HG03108 (cell line): ENCODE results near the gene IGSF21.

Experiments
- ATAC-seq: cut with Tn5 transposase; IDR thresholded peaks from one replicate; pipeline ENCODE4 v1.9.1; 2021; ENCODE audit warnings: moderate library complexity; ENCODE audit not compliant: unreplicated experiment

Gene IGSF21

DNA sequence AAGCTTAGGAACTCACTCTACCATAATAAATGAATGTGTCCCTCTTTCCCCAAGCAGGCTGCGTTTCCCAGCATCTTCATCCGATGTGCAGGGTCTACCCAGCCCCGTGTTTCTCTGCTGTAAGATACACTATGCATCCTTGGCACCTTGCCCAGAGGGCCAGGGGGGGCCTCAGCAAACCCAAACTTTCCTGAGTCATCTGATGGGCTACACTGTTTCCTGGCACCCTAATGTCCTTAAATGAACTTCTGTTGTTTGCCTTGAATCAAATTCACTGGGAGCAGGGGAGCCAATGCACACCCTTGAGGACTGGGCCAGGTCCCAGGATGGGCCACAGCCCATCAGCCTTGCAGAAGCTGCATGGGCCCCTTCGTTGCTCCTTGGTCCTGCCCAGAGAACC is 145.5 kb downstream of the IGSF21 start:
- no peak for ATAC-seq

DNA sequence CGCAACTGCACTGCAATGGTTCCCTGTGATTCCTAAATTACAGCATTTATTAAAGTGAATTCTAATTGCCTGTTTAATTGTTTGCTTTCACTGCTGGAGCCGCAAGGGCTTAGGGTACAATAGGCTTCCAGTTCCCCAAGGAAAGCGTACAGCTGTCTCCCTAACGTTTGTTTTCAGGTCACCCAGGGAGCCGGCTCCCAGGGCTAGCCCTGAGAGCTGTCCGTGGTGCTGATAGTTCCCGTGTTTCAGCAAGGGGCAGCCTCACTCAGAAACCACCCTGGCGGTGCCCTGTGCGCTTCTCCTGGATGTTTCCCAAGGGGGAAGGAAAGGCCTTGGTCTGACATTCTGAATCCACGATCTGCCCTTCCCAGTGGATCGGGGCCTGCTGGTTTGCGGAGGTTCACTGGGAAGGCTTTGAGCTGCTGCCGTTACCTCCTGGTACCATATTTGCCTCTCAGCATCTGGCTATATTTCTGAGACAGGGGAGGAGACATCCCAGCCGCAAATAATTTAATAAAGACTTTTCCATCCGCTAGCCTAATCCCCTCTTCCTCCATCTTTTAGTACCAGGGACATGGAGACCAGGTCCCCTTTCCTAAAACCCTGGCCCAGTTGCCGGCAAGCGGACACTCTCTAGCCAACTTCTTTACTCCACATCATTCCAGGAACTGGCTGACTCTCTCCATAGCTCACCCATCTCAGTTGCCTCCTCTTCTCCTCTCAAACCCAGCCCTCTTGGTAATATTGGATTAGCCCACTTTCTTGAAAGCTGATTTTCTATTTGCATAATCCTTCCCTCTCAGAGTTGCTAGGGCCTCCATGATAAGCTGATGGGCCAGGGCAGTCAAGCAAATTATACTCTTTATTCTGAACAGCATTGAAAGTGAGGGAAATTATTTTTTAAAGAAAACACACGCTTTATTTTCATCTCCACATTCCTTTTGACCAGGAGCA is 149.0 kb downstream of the IGSF21 start:
- no peak for ATAC-seq

DNA sequence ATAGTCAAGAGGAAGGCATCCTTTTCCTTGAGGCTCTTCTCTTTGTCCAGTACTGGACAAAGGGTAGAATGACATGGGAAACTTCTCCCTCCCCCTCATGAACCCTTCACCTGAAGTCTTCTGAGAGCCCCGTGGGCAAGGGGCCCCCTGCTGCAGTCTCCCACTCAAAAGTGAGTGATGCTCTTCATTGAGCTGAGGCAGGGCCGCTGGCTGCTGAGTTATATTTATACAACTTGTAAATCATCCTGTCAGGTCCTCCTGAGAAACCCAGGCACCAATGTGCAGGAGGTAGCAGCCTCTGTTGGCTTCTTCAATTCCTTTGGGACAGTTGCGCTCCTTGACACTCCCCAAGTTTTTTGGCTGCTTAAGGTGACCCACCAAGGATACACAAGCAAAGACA is 150.2 kb downstream of the IGSF21 start:
- ATAC-seq, result no peak

DNA sequence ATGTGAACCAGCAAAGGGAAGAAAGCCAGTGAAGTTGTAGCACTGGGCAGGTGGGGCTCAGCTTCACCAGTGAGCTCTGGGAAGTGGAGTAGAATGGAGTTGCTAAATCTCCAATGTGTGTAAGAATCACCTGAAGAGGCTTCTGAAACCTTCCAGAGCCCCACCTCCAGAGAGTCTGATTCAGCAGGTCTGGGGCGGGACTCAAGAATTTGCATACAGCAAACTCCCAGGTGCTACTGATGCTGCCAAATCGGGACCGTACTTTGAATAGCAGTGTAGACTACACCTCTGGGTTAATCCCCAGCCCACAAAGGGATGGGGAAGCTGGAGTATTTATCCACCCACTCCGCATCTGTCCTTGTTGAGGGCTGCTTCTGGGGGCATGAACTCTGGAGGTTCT is 154.3 kb downstream of the IGSF21 start:
- no peak for ATAC-seq

DNA sequence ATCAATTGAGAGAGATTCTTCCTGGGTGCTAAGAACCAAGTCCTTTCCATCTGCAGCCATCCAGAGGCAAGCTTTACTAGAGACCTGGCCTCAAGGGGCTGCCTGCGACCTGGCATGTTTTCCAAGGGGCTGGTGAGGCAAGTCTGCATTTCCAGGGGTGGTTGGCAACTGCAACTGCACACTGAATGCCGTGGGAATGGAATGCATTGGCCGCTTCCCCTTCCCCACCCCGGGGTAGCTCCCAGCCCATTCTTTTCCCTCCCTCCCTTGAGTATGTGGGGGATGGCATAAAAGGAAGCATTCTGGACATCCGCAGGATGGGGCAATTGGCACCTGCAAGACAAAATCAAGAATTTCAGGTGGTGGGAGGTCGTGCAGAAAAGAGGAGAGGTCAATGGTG is 155.1 kb downstream of the IGSF21 start:
- no peak for ATAC-seq

DNA sequence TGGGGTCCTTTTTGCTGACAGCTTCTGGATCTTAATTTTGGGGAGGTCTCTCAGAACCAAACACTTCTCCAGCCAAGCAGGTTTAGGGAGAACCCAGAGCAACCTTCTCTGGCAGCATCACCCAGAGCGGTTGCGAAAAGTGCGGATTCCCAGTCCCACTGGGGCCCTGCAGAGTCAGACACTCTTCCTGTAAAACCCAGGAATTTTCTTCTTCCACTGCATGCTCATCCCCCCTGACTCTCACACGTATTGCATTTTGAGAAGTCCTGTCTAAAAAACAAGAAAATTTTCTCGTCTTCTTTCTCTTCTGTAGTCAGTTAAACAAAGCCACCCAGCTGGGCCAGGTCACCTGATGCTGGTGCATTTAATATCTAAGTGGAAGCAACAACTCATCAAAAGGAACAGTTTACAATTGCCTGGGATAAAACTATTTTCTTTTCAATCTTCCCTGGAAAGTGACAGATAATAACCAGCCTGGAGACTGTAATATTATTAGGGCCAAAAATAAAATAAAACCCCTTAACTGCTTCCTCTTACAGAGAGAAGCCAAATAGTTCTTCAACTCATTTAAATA is 156.0 kb downstream of the IGSF21 start:
- ATAC-seq, result no peak

DNA sequence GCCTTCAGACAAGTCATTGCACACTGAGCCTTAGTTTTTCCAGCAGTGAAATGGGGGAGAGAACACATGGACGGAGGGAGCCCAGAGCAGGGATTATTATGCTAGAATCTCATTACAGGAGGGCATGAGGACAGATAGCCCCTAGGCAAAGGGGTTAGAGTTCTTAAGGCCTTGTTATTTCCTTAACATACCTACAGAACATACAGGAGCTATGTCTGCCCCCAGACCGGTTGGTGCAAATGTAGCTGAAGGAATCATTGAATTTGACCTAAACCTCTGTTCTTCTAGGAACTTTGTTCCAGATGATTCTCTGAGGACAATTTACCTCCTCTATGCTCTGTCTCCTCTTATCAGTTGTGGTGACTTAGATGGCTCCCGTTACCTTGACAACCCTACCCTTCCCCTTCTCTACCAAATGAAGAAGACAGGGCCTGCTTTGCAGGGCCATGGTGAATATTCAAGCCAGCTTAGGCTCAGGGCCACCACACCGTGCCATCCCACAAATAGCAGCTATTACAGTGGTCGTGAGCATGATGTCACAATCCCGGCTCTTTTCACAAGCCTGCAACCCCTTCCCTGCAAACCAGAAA is 156.9 kb downstream of the IGSF21 start:
- no peak for ATAC-seq

DNA sequence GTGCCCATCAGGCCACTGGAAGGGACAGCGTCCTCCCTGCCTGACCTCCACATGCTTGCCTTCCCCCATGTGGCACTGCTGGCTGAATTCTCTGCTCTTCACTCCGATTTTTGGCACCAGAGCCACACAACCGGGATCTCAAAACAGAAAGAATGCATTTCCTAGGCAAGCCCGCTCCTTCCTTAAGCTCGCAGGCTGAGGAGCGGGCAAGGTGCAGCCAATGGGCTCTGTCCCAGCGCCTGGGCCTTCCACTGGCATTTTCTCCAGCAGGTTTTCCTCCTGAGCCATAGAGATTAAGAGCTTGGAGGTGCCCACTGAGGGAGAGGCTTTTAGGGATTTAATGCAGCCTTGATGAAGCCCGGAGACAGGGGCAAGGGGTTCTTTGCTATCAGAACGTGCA is 158.0 kb downstream of the IGSF21 start:
- ATAC-seq, result no peak

DNA sequence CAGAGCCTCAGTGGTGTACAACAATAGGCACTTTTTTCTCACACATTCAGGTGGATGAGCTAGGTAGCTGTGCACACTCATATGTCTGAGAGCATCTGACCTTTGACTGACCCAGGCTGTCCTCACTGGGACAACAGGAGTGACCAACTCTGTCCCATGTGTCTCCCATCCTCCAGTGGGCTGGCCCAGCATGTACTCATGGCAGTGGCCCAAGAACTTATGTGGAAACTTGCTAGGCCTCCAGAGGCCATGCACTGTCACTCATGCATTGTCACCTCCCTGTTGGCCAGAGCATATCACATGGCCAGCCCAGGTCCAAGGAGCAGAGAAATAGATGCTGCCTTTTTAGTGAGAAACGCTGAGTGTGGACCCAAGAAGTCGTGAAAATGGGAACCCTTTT is 158.8 kb downstream of the IGSF21 start:
- ATAC-seq, result no peak

DNA sequence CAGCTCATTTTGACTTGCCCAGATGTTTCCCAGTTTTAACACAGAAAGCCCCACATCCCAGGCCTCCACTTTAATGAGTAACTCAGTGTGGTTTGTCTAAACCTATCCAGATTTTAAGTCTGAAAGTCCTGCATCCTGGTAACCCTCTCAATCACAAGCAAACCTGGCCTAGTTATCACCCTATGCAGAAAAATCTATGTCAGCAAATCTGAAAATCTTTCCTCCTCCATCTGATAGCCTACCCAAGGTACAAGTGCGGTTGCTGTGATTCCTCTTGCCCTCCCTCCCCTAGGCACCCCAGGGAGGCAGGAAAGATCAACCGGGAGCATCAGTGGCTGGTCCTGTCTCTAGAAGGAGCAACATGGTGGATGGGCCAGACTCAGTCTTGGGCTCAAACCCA is 163.7 kb downstream of the IGSF21 start:
- no peak for ATAC-seq

DNA sequence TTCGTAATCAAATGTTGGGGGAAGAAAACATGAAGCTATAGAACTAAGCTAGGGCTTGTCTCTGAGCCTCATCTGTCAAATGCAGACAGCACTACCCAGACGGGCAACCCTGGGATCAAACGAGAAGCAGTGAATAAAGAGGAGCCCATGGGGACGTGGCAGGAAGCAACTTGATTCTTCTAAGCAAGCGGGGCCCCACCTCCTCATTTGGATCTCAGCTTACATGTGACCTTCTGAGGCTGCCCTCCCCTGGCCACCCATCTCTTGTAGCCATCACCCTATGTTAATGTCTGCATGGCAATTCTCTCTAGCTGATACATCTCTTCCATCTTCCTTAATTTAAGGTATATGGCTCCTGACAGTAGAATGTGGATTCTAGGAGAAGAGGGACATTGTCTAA is 171.3 kb downstream of the IGSF21 start:
- no peak for ATAC-seq

DNA sequence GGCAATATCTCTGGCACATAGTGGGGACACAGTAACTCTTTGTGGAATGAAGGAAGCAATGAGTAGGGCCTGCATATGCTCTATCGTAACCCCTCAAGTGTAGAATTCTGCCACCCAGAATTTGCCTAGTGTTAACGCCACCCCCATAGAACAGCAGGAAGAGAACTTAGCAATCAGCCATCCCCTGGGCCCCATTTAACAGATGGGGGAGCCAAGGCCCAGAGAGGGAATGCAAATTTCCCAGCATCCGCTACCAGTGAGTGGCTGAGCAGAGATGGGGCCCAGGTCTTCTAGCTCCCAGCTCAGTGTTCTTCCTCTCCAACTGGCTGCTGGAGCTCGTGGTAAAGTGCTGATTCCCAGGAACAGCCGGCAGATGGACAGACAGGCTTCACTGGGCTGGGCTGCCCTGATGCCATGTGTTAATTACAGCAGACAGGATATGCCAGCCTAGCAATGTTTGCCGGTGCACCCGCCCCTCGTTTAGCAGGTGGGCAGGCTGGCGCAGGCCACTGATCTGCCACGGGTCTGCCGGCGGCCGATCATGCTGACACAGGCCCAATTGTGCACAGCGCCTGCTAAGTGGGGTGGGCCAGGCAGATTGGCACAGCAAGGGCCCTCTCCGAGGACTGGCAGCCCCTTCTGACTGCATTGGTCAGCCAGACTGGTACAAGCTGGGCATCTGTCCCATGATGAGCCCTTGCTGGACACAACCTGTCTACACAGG is 171.9 kb downstream of the IGSF21 start:
- ATAC-seq, result no peak

DNA sequence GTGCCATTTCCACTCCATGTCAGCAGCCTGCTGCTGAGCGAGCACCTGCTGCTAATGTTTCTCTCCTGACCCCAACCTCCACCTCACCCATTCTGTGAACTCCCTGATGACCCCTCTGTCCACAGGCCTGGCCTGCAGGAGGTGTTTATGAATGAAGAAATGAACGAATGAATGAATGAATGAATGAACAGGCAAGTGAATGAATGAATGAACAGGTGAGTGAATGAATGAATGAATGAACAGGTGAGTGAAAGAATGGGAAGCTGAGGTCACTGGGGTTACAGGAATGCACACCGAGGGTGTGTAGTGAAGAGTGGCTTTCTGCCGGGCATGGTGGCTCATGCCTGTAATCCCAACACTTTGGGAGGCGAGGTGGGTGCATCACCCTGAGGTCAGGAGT is 173.4 kb downstream of the IGSF21 start:
- ATAC-seq, result no peak

DNA sequence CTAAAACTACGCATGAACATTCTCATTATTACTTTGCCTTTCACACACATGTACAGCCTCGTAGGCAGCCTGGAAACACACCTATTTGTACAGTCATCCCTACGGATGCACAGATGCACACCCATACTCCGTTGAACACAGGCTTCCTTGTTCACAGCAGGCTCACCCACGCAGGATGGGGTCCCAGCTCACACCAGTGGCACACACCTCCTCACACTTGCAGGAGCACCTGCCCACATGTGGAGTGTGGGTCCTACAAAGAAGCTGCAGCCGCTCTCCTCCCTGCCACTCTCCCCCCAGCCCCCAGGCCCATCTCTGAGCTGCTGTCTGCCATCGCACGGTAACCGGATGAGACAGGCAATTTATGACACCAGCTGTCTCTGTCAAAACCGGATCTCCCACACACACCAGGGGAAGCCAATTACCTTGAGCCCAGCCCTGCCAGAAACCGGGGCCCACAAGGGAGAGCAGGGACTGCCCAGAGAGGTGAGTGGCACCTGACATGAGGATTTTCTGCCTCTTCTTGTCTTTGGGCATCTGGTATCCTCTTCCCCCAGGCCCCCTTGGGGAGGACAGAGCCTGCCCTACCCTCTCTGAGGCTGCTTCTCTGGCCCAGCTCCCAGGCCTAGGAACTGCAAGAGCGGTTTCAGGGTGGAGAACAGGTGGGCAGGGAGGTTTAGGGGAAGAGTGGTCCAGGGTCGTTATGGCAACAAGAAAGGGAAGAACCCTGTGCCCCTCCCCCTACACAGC is 175.4 kb downstream of the IGSF21 start:
- ATAC-seq, result no peak

DNA sequence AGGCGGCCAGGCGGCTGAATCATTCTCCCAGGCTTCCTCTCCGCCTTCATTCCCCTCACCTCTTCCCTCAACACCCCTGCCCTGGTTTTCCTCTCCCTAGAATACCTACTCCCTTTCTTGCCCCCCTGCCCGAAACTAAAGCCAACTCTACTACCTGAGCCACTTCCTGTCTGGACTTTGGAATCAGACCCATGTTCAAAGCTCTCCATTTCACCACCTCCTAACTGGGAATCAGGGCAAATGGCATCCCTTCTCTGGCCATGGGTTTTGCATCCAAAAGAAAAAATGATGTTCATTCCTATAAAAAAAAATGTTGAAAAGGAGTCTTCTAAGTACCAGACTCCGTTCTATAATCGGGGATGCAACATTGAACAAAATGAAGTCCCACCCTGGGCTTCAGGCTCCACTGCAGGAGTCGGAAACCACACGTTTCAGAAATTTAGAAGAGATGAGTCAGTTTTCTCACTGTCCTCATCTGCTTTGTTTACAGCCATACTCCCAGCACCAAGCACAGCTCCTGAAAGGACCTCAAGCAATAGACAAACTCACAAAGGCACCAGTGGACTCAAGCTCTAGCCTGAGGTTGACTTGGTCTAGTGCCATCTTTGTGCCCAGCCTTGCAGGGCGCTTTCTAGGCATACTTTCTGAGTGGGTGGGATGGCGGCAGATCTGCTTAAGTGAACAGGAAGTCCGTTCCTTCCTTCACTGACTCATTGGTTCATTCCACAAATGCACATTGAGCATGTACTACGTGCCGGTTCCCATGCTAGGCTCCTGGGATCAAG is 176.2 kb downstream of the IGSF21 start:
- no peak for ATAC-seq

DNA sequence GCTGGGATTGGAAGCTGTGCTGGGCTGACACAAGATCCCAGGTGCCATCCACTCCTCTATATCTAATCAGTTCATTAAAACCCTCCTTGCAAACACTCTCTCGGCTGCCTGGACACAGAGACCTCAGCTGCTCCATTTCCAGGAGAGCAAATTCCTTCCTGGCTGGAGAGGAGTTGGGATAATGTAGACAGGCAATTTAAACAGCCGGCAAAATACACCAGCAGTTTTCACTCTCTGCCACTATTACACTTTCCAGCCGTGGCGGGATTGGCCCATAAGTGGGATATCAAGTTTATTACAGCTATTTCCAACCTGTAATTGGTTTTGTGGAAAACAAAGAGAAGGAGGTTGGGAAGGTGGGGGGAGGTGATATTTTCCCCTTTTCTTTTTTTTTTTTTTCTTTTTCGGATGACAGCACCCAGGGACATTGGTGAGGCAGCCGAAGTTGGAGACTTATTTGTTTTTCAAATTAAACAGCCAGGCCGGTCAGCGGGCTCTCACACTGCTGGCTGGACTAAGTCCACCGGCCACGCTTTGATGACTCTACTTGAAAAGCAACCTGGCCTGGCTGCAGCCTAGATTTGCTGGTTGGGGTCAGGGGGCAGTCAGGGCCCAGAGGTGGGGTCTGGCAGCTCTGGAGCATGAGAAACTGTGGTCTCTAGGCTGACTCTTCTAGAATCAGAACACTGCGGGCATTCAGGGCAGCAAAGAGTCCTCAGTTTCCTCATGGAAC is 177.4 kb downstream of the IGSF21 start:
- ATAC-seq, result no peak

DNA sequence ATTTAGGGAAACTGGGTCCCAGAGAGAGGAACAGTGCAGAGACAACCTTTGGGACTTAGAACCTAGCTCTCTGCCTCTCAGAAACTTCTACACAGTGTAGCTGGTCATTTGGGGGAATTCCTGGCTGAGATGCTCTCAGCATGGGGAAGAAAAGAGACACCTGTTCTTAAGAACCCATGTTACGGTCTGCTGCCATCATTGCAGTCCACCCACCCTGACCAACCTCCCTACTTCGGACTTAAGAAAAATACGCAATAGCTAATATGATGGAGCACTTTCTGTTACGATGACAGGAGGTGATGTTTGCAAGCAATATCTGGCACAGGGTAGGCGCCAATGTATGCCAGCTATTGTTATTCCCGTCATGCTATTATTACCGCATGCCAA is 177.9 kb downstream of the IGSF21 start:
- no peak for ATAC-seq

DNA sequence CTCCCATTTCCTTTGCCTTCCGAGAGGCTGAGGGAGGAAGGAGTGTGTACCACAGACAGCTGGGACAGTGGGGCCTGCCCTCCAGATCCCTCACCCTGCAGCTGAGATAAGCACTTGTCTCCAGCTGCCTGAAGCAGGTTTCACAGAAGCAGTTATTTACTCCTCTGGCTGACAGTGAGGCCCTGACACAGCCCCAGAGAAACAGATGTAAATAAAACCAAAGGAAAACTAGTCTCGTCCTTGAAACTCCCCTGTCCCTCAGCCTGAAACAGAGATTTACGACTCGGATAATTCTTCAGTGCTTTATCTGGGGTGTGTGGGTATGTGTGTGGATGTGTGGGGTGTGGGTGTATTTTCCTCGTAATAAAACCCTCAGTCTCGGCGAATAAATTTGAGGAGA is 181.1 kb downstream of the IGSF21 start:
- ATAC-seq, result no peak

DNA sequence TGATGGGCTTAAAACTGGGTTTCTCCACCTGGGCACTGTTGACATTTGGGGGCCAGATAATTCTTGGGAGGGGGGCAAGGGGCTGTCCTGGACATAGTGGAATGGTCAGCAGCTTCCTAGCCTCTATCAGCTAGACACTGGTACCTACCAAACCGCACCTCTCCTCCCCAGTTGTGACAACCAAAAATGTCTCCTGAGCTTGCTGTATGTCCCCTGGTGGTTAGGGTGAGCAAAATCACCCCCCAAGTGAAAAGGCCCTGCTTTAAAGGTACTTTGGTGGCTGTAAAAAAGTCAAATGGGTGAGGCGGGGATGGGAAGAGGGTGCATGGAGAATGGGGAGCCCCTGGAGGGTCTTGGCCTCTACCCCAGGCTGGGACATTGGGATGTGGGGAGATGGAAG is 182.0 kb downstream of the IGSF21 start:
- no peak for ATAC-seq
